ENCODE measurements around the gene RREB1. TPM values are rescaled to one million over a fixed set of nuclear protein-coding genes. Genes with fewer than 3 reads are reported as not detected.

Gene RREB1
- total and polyA plus RNA-seq, 5 donors = 7.8 to 40.4 (median 37.0) TPM

- ATAC-seq = no peak
- Histone ChIP-seq H3K27me3 (ENCODE audit: control insufficient read depth, insufficient read depth) (no peaks in the 10 kb centered on the region), H3K27ac (ENCODE audit: low read length) (no peak overlapping the region), H3K4me1 (ENCODE audit: control insufficient read depth, insufficient read depth, low read length) (no peaks in the 10 kb centered on the region), H3K9me3 (ENCODE audit: control insufficient read depth, low read length) (no peaks in the 10 kb centered on the region), H3K4me3 (ENCODE audit: low read length) (no peak overlapping the region)
- intact Hi-C loops (cut with DNase I) = loop anchor here (5.0 to 10.0 kb wide), 4 partner anchors 126 to 564 kb away; no protein-coding TSS in a partner anchor
- 84% methylated on average over 10 of the region's 10 CpGs for WGBS
- DNase-seq = no peak
Measured at GRCh38 chr6:7241160-7241559, 133.4 kb downstream of the RREB1 start.

- no peaks in the 10 kb centered on the region for H3K9me3 ChIP-seq (ENCODE audit: control insufficient read depth, low read length)
- H3K27ac ChIP-seq (ENCODE audit: low read length) = no peak overlapping the region
- intact Hi-C loops (cut with DNase I) = loop anchor here (5.0 to 10.0 kb wide), 4 partner anchors 127 to 565 kb away; no protein-coding TSS in a partner anchor
- ATAC-seq (no peak), DNase-seq (no peak)
- no peaks in the 10 kb centered on the region for H3K27me3 ChIP-seq (ENCODE audit: control insufficient read depth, insufficient read depth)
- WGBS = 77% methylated on average over 13 of the region's 13 CpGs
- H3K4me3 ChIP-seq (ENCODE audit: low read length) = no peak overlapping the region
- H3K4me1 ChIP-seq (ENCODE audit: control insufficient read depth, insufficient read depth, low read length) = no peaks in the 10 kb centered on the region
Measured at GRCh38 chr6:7241709-7242645, 134.2 kb downstream of the RREB1 start.

GRCh38 chr6:7242835-7243178 is 135.0 kb downstream of the RREB1 start:
- Histone ChIP-seq H3K9me3 (ENCODE audit: control insufficient read depth, low read length) (no peaks in the 10 kb centered on the region), H3K4me1 (ENCODE audit: control insufficient read depth, insufficient read depth, low read length) (no peaks in the 10 kb centered on the region), H3K27ac (ENCODE audit: low read length) (no peak overlapping the region), H3K27me3 (ENCODE audit: control insufficient read depth, insufficient read depth) (no peaks in the 10 kb centered on the region), H3K4me3 (ENCODE audit: low read length) (no peak overlapping the region)
- intact Hi-C loops (cut with DNase I) = loop anchor here (5.0 to 10.0 kb wide), 4 partner anchors 128 to 566 kb away; no protein-coding TSS in a partner anchor
- ATAC-seq (peak in 1 of 2 donors; percentile 4), DNase-seq (no peak)
- 75% methylated on average over 4 of the region's 4 CpGs for WGBS

GRCh38 chr6:7243179-7243981 is 135.6 kb downstream of the RREB1 start:
- WGBS = 6% methylated on average over 7 of the region's 7 CpGs
- Histone ChIP-seq H3K27me3 (ENCODE audit: control insufficient read depth, insufficient read depth) (no peaks in the 10 kb centered on the region), H3K27ac (ENCODE audit: low read length) (no peak overlapping the region), H3K4me3 (ENCODE audit: low read length) (no peak overlapping the region), H3K4me1 (ENCODE audit: control insufficient read depth, insufficient read depth, low read length) (no peaks in the 10 kb centered on the region), H3K9me3 (ENCODE audit: control insufficient read depth, low read length) (no peaks in the 10 kb centered on the region)
- intact Hi-C loops (cut with DNase I) = loop anchor here (5.0 to 10.0 kb wide), 4 partner anchors 129 to 566 kb away; no protein-coding TSS in a partner anchor
- ATAC-seq (peak; percentile 40 to 65), DNase-seq (no peak)

- intact Hi-C loops (cut with DNase I) = loop anchor here in 3 of 4 donors (10.0 kb wide), 3 partner anchors 131 to 521 kb away; no protein-coding TSS in a partner anchor
- Histone ChIP-seq H3K9me3 (ENCODE audit: control insufficient read depth, low read length) (no peaks in the 10 kb centered on the region), H3K4me1 (ENCODE audit: control insufficient read depth, insufficient read depth, low read length) (no peaks in the 10 kb centered on the region), H3K27me3 (ENCODE audit: control insufficient read depth, insufficient read depth) (no peaks in the 10 kb centered on the region), H3K27ac (ENCODE audit: low read length) (no peak overlapping the region), H3K4me3 (ENCODE audit: low read length) (no peak overlapping the region)
- 91% methylated on average over 15 of the region's 15 CpGs for WGBS
- ATAC-seq (no peak), DNase-seq (no peak)
Measured at GRCh38 chr6:7245668-7246393, 138.1 kb downstream of the RREB1 start.

DNA sequence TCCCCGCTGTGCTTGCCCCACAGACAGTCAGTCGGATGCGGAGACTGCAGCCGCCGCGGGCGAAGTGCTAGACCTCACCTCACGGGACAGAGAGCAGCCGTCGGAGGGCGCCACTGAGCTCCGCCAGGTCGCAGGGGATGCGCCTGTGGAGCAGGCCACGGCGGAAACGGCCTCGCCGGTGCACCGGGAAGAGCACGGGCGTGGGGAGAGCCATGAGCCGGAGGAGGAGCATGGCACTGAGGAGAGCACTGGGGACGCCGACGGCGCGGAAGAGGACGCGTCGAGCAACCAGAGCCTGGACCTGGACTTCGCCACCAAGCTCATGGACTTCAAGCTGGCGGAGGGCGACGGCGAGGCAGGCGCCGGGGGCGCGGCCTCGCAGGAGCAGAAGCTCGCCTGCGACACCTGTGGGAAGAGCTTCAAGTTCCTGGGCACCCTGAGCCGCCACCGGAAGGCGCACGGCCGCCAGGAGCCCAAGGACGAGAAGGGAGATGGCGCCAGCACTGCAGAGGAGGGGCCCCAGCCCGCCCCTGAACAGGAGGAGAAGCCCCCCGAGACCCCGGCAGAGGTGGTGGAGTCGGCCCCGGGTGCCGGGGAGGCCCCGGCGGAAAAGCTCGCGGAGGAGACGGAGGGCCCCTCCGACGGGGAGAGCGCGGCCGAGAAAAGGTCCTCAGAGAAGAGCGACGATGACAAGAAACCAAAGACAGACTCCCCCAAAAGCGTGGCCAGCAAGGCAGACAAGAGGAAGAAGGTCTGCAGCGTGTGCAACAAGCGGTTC is 138.8 kb downstream of the RREB1 start:
- peak; percentile 3 to 5 for ATAC-seq
- DNase-seq = no peak
- no peak overlapping the region for H3K27ac ChIP-seq (ENCODE audit: low read length)
- H3K27me3 ChIP-seq (ENCODE audit: control insufficient read depth, insufficient read depth) = no peaks in the 10 kb centered on the region
- intact Hi-C loops (cut with DNase I) = loop anchor here in 3 of 4 donors (10.0 kb wide), 3 partner anchors 132 to 522 kb away; no protein-coding TSS in a partner anchor
- 94% methylated on average over 71 of the region's 71 CpGs for WGBS
- no peaks in the 10 kb centered on the region for H3K9me3 ChIP-seq (ENCODE audit: control insufficient read depth, low read length)
- no peak overlapping the region for H3K4me3 ChIP-seq (ENCODE audit: low read length)
- no peaks in the 10 kb centered on the region for H3K4me1 ChIP-seq (ENCODE audit: control insufficient read depth, insufficient read depth, low read length)

DNA sequence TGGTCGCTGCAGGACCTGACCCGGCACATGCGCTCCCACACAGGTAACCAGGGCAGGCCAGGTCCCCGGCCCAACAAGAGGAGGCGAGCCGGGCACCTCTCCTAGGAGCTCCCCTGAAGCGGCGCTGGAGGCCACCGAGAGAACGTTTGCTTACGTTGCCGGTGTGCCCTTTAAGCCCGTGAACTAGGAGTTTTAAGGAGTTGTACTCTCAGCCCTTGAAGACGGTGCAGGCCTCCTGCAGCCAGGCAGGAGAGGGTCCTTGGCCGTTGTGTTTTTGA is 139.4 kb downstream of the RREB1 start:
- Histone ChIP-seq H3K9me3 (ENCODE audit: control insufficient read depth, low read length) (no peaks in the 10 kb centered on the region), H3K27ac (ENCODE audit: low read length) (no peak overlapping the region), H3K27me3 (ENCODE audit: control insufficient read depth, insufficient read depth) (no peaks in the 10 kb centered on the region), H3K4me1 (ENCODE audit: control insufficient read depth, insufficient read depth, low read length) (no peaks in the 10 kb centered on the region), H3K4me3 (ENCODE audit: low read length) (no peak overlapping the region)
- 96% methylated on average over 15 of the region's 15 CpGs for WGBS
- intact Hi-C loops (cut with DNase I) = loop anchor here in 3 of 4 donors (10.0 kb wide), 3 partner anchors 132 to 522 kb away; no protein-coding TSS in a partner anchor
- no peak for DNase-seq
- no peak for ATAC-seq

DNA sequence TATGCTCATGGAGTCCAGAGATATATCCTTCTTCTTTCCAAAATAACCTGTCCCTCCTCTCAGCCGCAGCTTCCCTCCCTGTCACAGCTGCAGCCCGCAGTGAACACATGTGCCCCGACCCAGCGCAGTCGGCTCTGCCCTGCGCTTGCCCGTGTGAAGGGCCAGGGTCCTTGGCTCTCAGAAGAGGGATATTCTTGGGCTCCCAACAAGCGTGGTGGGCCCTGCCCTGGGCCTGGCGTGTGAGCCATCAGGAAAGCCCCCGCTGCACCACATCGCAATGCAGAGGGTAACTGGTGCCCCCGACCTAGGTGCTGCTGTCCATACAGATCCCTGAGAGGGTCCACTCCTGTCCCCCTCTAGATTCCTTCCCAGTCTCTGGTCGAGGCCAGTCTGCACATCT is 140.1 kb downstream of the RREB1 start:
- no peaks in the 10 kb centered on the region for H3K4me1 ChIP-seq (ENCODE audit: control insufficient read depth, insufficient read depth, low read length)
- H3K9me3 ChIP-seq (ENCODE audit: control insufficient read depth, low read length) = no peaks in the 10 kb centered on the region
- ATAC-seq (no peak), DNase-seq (no peak)
- H3K27ac ChIP-seq (ENCODE audit: low read length) = no peak overlapping the region
- WGBS = 94% methylated on average over 13 of the region's 13 CpGs
- intact Hi-C loops (cut with DNase I) = loop anchor here in 3 of 4 donors (10.0 kb wide), 3 partner anchors 133 to 523 kb away; no protein-coding TSS in a partner anchor
- no peaks in the 10 kb centered on the region for H3K27me3 ChIP-seq (ENCODE audit: control insufficient read depth, insufficient read depth)
- H3K4me3 ChIP-seq (ENCODE audit: low read length) = no peak overlapping the region

- Histone ChIP-seq H3K27ac (ENCODE audit: low read length) (no peak overlapping the region), H3K4me1 (ENCODE audit: control insufficient read depth, insufficient read depth, low read length) (no peaks in the 10 kb centered on the region), H3K27me3 (ENCODE audit: control insufficient read depth, insufficient read depth) (no peaks in the 10 kb centered on the region), H3K9me3 (ENCODE audit: control insufficient read depth, low read length) (no peaks in the 10 kb centered on the region), H3K4me3 (ENCODE audit: low read length) (no peak overlapping the region)
- intact Hi-C loops (cut with DNase I) = loop anchor here in 3 of 4 donors (10.0 kb wide), 3 partner anchors 135 to 525 kb away; no protein-coding TSS in a partner anchor
- ATAC-seq (no peak), DNase-seq (no peak)
- 92% methylated on average over 2 of the region's 2 CpGs for WGBS
Measured at GRCh38 chr6:7249391-7249790, 141.6 kb downstream of the RREB1 start.

Measured in right cardiac atrium (tissue), 5 donors.